ENCODE measurements around the gene MEGF6. TPM values are rescaled to one million over a fixed set of nuclear protein-coding genes. Genes with fewer than 3 reads are reported as not detected.

MEGF6 gene
- total and polyA plus RNA-seq, 2 donors (not counting 1 experiment from before 2014, with no cell fraction given): 43.2 to 77.3 TPM

DNA sequence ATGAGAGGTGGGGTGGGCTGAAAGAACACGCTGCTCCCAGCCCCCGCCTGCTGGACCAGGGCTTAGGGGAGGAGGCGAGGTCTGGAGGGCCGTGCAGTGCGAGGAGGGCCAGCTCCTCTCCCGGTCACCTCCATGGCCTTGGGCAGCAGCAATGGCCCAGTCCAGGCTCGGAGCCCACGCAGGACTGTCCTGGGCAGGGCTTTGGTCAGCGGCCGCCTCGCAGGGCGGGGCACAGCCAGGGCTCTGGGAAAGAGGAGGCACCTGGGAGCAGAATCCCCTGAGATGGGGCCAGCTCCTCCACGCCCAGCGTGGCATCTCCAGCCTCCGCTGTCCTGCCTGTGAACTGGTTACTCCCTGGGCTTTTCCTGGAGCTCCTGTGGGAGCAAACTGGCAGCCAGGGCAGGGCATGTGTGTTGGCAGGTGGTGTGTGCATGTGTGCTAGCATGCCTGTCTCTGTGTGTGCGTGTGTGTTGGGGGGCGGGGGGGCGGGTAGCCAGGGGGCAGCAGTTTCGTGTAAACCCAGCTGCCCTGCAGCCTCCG, 129.4 kb downstream of the MEGF6 start:
- H3K9ac ChIP-seq (ENCODE audit: low read length): no peak overlapping the region
- no peaks in the 10 kb centered on the region for H3K9me3 ChIP-seq (ENCODE audit: control extremely low read depth in 1 of 3, control insufficient read depth in 2 of 3, insufficient read depth in 1 of 3, low read length in 2 of 3)
- 74% methylated on average over 19 of the region's 20 CpGs for WGBS (ENCODE audit: insufficient coverage)
- intact Hi-C loops (cut with micrococcal nuclease): no loop called here
- ChIA-PET CTCF (interaction anchor here (3.0 kb wide), 1 partner anchor 29 kb away, joined by 12 read pairs; no protein-coding TSS in a partner anchor), POLR2A (no interaction called here)
- H3K4me3 ChIP-seq (ENCODE audit: control extremely low read depth in 1 of 5, extremely low read depth in 1 of 5, insufficient read depth in 1 of 5, low read depth in 2 of 5, low read length in 4 of 5): no peak overlapping the region
- H3K4me2 ChIP-seq (replicated peaks; ENCODE audit: low read depth, low read length, poor library complexity, severe bottlenecking): no peak overlapping the region
- TF ChIP-seq EZH2 (IDR thresholded peaks at IDR 0.05; ENCODE audit: borderline replicate concordance, insufficient read depth, low read depth, low read length, poor library complexity, severe bottlenecking): no peak
- TF ChIP-seq, protein P1, sequence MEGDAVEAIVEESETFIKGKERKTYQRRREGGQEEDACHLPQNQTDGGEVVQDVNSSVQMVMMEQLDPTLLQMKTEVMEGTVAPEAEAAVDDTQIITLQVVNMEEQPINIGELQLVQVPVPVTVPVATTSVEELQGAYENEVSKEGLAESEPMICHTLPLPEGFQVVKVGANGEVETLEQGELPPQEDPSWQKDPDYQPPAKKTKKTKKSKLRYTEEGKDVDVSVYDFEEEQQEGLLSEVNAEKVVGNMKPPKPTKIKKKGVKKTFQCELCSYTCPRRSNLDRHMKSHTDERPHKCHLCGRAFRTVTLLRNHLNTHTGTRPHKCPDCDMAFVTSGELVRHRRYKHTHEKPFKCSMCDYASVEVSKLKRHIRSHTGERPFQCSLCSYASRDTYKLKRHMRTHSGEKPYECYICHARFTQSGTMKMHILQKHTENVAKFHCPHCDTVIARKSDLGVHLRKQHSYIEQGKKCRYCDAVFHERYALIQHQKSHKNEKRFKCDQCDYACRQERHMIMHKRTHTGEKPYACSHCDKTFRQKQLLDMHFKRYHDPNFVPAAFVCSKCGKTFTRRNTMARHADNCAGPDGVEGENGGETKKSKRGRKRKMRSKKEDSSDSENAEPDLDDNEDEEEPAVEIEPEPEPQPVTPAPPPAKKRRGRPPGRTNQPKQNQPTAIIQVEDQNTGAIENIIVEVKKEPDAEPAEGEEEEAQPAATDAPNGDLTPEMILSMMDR (IDR thresholded peaks at IDR 0.05): no peak
- H3K27ac ChIP-seq (ENCODE audit: low read length in 2 of 2): no peak overlapping the region
- H3K9me3 Mint-ChIP-seq (ENCODE audit: insufficient read depth): no peaks in the 10 kb centered on the region
- H3K79me2 ChIP-seq (ENCODE audit: control insufficient read depth, insufficient read depth, low read length): no peaks in the 10 kb centered on the region
- H3K4me1 Mint-ChIP-seq: no peaks in the 10 kb centered on the region
- H3K4me1 ChIP-seq (ENCODE audit: control insufficient read depth in 2 of 2, insufficient read depth in 2 of 2, low read length in 2 of 2): no peaks in the 10 kb centered on the region
- no peaks in the 10 kb centered on the region for H3K27me3 ChIP-seq (replicated peaks in 1 of 4; ENCODE audit: control extremely low read depth in 1 of 4, control insufficient read depth in 3 of 4, insufficient read depth in 4 of 4, low read length in 3 of 4)
- H3K36me3 ChIP-seq (replicated peaks in 1 of 2; ENCODE audit: control extremely low read depth in 1 of 2, control insufficient read depth in 1 of 2, extremely low read depth in 1 of 2, insufficient read depth in 2 of 2, low read length in 1 of 2): no peaks in the 10 kb centered on the region
- H3K27ac Mint-ChIP-seq: no peak overlapping the region
- H3K27me3 Mint-ChIP-seq: peaks cover 3% of the 10 kb centered on the region
- ATAC-seq (ENCODE audit: low read depth) (no peak), DNase-seq (no peak)
- no peak overlapping the region for H2AFZ ChIP-seq (ENCODE audit: insufficient read depth, low read depth, low read length, poor library complexity, severe bottlenecking)
- no peaks in the 10 kb centered on the region for H4K20me1 ChIP-seq (ENCODE audit: control insufficient read depth, insufficient read depth, low read length, poor library complexity, severe bottlenecking)
- H3K4me3 Mint-ChIP-seq: no peak overlapping the region

DNA sequence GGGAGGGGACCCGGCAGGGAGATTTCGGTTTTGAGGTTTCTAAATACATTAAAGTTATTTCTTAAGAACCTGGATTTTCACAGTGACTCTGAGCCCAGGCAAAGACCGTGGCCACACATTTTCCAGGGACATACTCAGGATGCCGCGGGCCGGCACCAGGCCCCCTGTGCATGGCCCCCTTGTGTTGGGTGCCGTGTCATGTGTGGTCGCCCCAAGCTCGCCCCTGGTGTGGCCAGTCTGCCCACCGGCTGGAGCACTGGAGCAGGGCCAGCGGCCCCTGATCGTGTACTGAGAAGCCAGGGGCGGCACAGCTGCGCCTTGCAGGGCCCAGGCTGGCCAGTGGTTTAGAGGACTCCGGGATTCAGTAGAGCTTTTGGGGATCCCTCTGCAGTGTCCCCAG, 130.3 kb downstream of the MEGF6 start:
- H3K27me3 Mint-ChIP-seq: peaks cover 3% of the 10 kb centered on the region
- H3K27me3 ChIP-seq (replicated peaks in 1 of 4; ENCODE audit: control extremely low read depth in 1 of 4, control insufficient read depth in 3 of 4, insufficient read depth in 4 of 4, low read length in 3 of 4): no peaks in the 10 kb centered on the region
- intact Hi-C loops (cut with micrococcal nuclease): no loop called here
- no peak overlapping the region for H3K9ac ChIP-seq (ENCODE audit: low read length)
- H3K27ac Mint-ChIP-seq: no peak overlapping the region
- ChIA-PET CTCF (interaction anchor here (1.0 to 3.0 kb wide), 2 partner anchors 10 to 28 kb away, joined by 4 to 12 read pairs; no protein-coding TSS in a partner anchor), POLR2A (no interaction called here)
- TF ChIP-seq, protein P1 (IDR thresholded peaks at IDR 0.05): no peak
- TF ChIP-seq EZH2 (IDR thresholded peaks at IDR 0.05; ENCODE audit: borderline replicate concordance, insufficient read depth, low read depth, low read length, poor library complexity, severe bottlenecking): no peak
- H3K9me3 ChIP-seq (ENCODE audit: control extremely low read depth in 1 of 3, control insufficient read depth in 2 of 3, insufficient read depth in 1 of 3, low read length in 2 of 3): no peaks in the 10 kb centered on the region
- no peak for ATAC-seq (ENCODE audit: low read depth)
- no peak overlapping the region for H3K4me3 ChIP-seq (ENCODE audit: control extremely low read depth in 1 of 5, extremely low read depth in 1 of 5, insufficient read depth in 1 of 5, low read depth in 2 of 5, low read length in 4 of 5)
- H3K9me3 Mint-ChIP-seq (ENCODE audit: insufficient read depth): no peaks in the 10 kb centered on the region
- H3K4me2 ChIP-seq (replicated peaks; ENCODE audit: low read depth, low read length, poor library complexity, severe bottlenecking): no peak overlapping the region
- no peaks in the 10 kb centered on the region for H3K4me1 ChIP-seq (ENCODE audit: control insufficient read depth in 2 of 2, insufficient read depth in 2 of 2, low read length in 2 of 2)
- no peaks in the 10 kb centered on the region for H4K20me1 ChIP-seq (ENCODE audit: control insufficient read depth, insufficient read depth, low read length, poor library complexity, severe bottlenecking)
- no peaks in the 10 kb centered on the region for H3K36me3 ChIP-seq (replicated peaks in 1 of 2; ENCODE audit: control extremely low read depth in 1 of 2, control insufficient read depth in 1 of 2, extremely low read depth in 1 of 2, insufficient read depth in 2 of 2, low read length in 1 of 2)
- no peaks in the 10 kb centered on the region for H3K4me1 Mint-ChIP-seq
- no peak overlapping the region for H3K27ac ChIP-seq (ENCODE audit: low read length in 2 of 2)
- H2AFZ ChIP-seq (ENCODE audit: insufficient read depth, low read depth, low read length, poor library complexity, severe bottlenecking): no peak overlapping the region
- H3K4me3 Mint-ChIP-seq: no peak overlapping the region
- no peak for DNase-seq
- 70% methylated on average over 13 of the region's 15 CpGs for WGBS (ENCODE audit: insufficient coverage)
- no peaks in the 10 kb centered on the region for H3K79me2 ChIP-seq (ENCODE audit: control insufficient read depth, insufficient read depth, low read length)
